GM12873 (cell line): ENCODE data around the gene MRPS9.

Source experiments
- TF ChIP-seq, protein P1 (sequence below): IDR thresholded peaks from 2 replicates; pipeline ENCODE4 v1.5.1; 2012; ENCODE audit warnings: low read depth, mild to moderate bottlenecking, moderate library complexity, low read length, control low read depth; ENCODE audit not compliant: insufficient read depth; ENCODE audit errors: missing control alignments

Gene MRPS9

DNA sequence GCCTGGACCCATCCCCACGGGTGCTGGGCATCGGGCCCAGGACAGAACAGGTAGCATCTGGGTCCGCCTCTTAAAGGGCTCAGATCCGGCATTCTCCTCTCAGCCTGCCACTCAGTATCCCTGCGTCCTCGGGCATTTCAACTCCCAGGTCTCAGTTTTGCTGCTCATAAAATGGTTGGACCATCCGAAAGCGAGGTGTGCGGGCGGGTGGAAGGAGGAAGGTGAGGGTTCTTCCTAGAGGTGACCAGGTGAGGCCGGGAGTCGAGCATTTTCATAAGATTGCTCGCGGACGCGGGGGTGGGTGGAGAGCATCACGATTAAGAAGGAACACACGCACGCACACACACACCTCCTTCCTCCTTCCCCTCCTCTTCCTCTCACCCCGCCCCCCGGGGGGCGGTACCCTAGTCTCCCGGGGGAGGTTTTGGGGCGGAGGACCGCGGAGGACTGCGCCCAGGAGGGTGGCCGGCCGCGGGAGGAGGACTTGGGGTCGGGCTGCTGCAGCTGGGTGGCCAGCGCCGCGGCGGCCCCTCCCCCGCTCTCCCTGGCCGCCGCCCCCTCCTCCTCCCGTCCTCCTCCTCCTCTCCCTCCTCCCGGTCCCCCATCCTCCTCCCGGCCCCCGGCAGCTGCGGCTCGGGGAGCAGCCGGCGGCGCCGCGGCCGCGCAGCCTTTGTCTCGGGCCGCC, 105.7 kb downstream of the MRPS9 start:
- TF ChIP-seq, protein P1, sequence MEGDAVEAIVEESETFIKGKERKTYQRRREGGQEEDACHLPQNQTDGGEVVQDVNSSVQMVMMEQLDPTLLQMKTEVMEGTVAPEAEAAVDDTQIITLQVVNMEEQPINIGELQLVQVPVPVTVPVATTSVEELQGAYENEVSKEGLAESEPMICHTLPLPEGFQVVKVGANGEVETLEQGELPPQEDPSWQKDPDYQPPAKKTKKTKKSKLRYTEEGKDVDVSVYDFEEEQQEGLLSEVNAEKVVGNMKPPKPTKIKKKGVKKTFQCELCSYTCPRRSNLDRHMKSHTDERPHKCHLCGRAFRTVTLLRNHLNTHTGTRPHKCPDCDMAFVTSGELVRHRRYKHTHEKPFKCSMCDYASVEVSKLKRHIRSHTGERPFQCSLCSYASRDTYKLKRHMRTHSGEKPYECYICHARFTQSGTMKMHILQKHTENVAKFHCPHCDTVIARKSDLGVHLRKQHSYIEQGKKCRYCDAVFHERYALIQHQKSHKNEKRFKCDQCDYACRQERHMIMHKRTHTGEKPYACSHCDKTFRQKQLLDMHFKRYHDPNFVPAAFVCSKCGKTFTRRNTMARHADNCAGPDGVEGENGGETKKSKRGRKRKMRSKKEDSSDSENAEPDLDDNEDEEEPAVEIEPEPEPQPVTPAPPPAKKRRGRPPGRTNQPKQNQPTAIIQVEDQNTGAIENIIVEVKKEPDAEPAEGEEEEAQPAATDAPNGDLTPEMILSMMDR: no peak

DNA sequence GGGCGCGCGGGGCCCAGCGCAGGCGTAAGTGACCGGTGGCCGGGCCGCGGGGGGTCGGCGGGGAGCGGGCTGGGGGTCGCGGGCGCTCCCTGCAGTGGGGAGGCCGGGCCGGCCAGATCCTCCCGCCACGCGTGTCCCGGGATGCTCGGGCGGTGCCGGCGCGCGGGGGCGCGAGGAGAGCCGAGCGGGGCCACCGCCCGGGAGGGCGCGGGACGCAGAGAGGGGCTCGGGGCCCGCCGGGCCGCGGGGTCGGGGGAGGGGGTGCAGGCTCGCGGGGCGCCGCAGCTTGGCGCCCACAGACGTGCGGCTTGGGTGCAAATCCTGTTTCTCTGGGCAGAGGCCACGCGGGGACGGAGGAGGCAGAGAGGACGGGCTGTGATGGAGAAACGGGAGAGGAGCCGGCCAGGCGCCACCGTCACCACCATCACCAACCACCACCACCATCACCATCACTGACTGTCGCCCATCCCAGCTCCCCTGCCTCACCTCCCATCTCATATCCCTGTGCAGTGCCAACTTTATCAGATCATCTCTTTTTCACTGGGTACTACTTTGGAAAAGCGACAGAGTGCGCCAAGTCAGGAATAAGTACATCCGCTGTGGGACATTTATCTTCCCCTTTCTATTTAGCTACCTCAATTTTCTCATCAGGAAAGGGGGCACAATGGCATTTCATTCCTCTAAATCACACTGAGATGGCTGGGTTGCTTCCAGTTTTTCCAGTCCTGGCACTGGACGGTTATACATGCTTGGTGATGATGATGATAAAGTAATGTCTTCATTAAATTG, 106.5 kb downstream of the MRPS9 start:
- TF ChIP-seq, protein P1: no peak

DNA sequence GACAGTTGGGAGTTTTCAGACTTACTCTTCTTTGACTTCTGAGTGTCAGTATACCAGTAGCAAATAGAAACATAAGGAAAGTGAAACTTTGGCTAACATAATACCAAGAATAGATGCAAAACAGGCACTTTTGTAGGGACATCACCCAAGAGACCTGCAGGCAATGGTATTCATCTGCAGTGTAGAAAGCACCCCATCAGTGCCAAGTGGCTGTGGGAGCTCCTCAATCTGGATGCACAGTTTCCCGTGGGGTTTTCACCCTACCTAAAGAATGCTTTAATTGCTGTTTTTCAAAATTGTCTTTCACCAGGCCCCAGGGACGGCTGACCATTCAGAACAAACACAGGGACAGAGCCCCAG, 107.1 kb downstream of the MRPS9 start:
- TF ChIP-seq, protein P1: no peak

DNA sequence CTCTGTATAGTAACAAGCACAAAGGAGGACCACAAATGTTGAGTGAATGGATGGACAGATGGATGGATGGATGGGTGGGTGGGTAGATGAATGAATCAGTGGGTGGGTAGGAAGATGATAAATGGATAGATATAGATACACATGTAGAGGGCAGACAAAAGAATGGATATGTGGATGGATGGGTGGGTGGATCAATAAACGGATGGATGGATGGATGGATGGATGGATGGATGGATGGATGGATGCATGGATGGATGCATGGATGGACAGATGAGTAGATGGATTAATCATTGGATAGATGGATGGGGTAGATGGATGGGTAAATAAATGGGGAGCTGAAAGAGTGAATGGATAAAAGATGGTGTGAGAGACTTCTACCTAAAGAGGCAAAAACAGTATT, 111.4 kb downstream of the MRPS9 start:
- TF ChIP-seq, protein P1: no peak
